ENCODE measurements around the gene ATP5PB. TPM values are rescaled to one million over a fixed set of nuclear protein-coding genes. Genes with fewer than 3 reads are reported as not detected.

Gene ATP5PB, protein sequence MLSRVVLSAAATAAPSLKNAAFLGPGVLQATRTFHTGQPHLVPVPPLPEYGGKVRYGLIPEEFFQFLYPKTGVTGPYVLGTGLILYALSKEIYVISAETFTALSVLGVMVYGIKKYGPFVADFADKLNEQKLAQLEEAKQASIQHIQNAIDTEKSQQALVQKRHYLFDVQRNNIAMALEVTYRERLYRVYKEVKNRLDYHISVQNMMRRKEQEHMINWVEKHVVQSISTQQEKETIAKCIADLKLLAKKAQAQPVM
- total RNA-seq (100 to 1,000 TPM in 2 of 6 donors, 10 to 100 TPM in 4; 56.3 to 103 (median 89.2) TPM), polyA plus RNA-seq (100 to 1,000 TPM in 1 of 2 donors, 10 to 100 TPM in 1; 71.5 to 138 TPM)

DNA sequence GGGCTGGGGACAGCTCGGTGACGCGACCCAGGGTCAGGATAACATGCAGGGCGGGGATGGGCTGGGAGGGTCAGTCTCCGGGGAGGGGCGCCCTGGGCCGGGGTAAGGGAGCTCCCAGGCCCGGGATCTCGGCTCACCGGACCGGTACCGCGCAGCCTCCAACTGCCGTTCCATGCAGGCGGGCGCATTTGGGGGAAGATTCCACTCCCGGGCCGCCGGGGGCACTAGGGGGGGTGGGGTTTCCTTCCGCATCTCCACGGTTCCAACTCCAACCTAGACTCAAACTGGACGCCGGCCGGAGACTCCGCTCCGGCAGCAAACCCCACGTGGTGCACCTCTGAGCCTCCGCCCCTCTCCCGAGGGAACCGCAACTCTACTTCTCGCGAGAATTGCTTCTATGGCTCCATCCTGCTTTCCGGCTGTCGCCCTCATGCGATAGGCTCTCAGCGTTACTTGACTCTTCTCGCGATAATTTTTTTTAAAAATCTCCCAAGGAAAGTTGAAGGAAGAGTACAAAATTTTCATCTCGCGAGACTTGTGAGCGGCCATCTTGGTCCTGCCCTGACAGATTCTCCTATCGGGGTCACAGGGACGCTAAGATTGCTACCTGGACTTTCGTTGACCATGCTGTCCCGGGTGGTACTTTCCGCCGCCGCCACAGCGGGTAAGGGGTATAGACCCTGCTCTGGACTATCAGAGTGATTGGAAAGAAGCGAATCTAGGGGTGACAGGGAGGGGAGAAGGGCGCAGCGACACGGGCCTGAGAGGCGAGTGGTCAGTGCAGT is at the start of gene ATP5PB, which contains the start of gene WDR77:
Gene ATP5PB (plus strand): TSS at position 547 of the 785 bp plus-strand sequence. CDS start 78 bp downstream, at position 625.
Gene WDR77 (minus strand): TSS at position 339 of the 785 bp plus-strand sequence. CDS start 87 bp downstream, at position 252.
- Histone ChIP-seq H3K9me3 (no peaks in the 10 kb centered on the region), H3K36me3 (no peaks in the 10 kb centered on the region), H3K27ac (peak within 1 kb of the TSS; percentile 33 to 68 (median 56)), H3K4me1 (peaks cover 18 to 41% (median 20%) of the 10 kb centered on the region in 3 donors), H3K4me3 (peak within 1 kb of the TSS; percentile 72 to 84 (median 77)), H3K27me3 (no peaks in the 10 kb centered on the region)
- WGBS, 2 donors: 0% methylated on average over 44 to 54 of the region's 54 CpGs
- intact Hi-C loops (cut with DNase I): no loop called here
- ATAC-seq: peak; percentile 96 to 98 (median 97)
- DNase-seq: peak; percentile 84 to 96 (median 96)
- TF ChIP-seq, protein P1, sequence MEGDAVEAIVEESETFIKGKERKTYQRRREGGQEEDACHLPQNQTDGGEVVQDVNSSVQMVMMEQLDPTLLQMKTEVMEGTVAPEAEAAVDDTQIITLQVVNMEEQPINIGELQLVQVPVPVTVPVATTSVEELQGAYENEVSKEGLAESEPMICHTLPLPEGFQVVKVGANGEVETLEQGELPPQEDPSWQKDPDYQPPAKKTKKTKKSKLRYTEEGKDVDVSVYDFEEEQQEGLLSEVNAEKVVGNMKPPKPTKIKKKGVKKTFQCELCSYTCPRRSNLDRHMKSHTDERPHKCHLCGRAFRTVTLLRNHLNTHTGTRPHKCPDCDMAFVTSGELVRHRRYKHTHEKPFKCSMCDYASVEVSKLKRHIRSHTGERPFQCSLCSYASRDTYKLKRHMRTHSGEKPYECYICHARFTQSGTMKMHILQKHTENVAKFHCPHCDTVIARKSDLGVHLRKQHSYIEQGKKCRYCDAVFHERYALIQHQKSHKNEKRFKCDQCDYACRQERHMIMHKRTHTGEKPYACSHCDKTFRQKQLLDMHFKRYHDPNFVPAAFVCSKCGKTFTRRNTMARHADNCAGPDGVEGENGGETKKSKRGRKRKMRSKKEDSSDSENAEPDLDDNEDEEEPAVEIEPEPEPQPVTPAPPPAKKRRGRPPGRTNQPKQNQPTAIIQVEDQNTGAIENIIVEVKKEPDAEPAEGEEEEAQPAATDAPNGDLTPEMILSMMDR (IDR thresholded peaks at IDR 0.05): no peak
- peak; percentile 95 for FAIRE-seq

DNA sequence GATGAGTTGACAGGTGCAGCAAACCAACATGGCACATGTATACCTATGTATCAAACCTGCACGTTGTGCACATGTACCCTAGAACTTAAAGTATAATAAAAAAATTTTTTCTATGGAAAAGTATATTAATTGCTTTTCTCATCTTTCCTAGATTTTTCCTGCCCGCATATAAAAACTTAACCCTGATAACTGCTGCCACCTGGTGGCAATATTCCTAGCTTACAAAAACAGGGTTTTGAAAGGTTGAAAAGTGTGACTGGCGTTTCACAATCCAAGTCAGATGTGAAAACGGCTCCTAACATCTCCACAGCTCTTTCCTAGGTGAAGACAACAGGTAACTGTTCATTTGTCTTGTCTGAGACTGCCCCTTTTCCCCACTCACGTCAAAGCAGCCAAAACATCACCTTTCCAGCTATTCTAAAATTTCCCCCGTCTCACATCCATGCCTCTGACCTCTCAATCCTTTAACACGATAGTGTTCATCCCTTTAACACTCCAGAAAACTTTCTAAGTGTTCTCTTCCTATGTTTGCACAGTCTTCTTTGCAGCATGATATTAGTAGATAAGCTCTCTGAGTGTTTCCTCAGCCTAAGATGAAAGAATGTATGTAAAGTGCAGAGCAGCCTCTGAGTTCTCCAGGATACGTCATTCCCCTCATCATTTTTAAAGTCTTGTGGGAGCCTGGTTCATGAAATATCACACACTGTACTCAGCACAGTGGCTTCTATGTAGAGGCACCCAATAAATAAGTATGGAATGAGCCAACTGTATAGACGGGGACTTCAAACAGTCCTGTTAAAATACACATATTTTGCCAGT is 49.3 kb upstream of the ATP5PB start:
- Histone ChIP-seq H3K27me3 (peaks cover 0 to 5% (median 2%) of the 10 kb centered on the region in 4 donors), H3K4me3 (no peak overlapping the region), H3K36me3 (no peaks in the 10 kb centered on the region), H3K4me1 (no peaks in the 10 kb centered on the region), H3K27ac (no peak overlapping the region), H3K9me3 (no peaks in the 10 kb centered on the region)
- 20 to 22% methylated on average over 9 of the region's 9 CpGs for WGBS, 2 donors
- ATAC-seq (peak in 3 of 4 donors; percentile 63 to 76 (median 71)), DNase-seq (peak in 3 of 6 donors; percentile 27 to 65 (median 28)), FAIRE-seq (no peak)
- TF ChIP-seq, protein P1 (IDR thresholded peaks at IDR 0.05): peak; percentile 45 to 62 (median 60)
- intact Hi-C loops (cut with DNase I): loop anchor here in 2 of 3 donors (5.0 kb wide), 1 partner anchor 178 kb away; no protein-coding TSS in a partner anchor

DNA sequence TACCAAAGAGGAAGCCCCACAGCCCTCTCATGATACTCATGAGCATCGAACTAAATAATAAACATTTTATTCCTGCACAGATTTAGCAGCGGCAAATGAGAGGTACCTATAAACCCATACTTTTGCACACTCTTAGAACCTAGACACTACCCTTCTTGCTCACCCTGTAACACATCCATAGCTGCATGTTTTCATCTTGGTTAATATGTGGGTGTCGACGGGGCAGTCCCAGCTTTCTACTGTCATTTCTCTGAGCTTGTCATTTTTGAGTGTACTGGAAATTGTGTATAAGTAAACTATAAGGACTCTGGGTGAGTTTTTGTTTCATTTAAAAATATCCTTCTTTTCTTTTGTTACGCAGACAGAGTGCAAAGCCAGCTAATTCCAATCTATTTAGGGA is 47.2 kb upstream of the ATP5PB start:
- Histone ChIP-seq H3K4me3 (no peak overlapping the region), H3K27ac (no peak overlapping the region), H3K4me1 (peaks cover 0 to 6% (median 0%) of the 10 kb centered on the region in 3 donors), H3K27me3 (peaks cover 0 to 5% (median 2%) of the 10 kb centered on the region in 4 donors), H3K9me3 (no peaks in the 10 kb centered on the region), H3K36me3 (no peaks in the 10 kb centered on the region)
- intact Hi-C loops (cut with DNase I): loop anchor here in 2 of 3 donors (5.0 kb wide), 1 partner anchor 180 kb away; no protein-coding TSS in a partner anchor
- TF ChIP-seq, protein P1 (IDR thresholded peaks at IDR 0.05): no peak
- WGBS, 2 donors: 88 to 89% methylated on average over 5 of the region's 5 CpGs
- no peak for DNase-seq
- no peak for ATAC-seq
- FAIRE-seq: no peak

DNA sequence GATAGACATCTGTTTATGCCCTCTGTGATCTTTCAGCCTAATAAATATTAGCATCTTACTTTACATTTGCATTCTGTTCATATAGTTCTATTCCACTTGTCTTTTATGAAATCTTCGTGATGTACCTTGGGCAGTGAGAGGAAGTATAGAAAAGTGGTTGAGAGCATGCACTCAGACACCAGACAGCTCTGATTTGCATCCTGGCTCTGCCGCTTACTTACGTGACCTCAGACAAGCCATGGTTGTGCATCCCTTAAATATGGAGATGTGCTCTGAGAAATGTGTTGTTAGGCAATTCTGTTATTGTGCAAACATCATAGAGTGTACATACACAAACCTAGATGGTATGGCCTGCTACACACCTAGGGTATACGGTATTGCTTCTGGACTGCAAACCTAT is 44.7 kb upstream of the ATP5PB start:
- TF ChIP-seq, protein P1 (IDR thresholded peaks at IDR 0.05): no peak
- Histone ChIP-seq H3K36me3 (no peaks in the 10 kb centered on the region), H3K27me3 (peaks cover 0 to 5% (median 2%) of the 10 kb centered on the region in 4 donors), H3K27ac (no peak overlapping the region), H3K4me1 (peaks cover 0 to 6% (median 0%) of the 10 kb centered on the region in 3 donors), H3K4me3 (no peak overlapping the region), H3K9me3 (no peaks in the 10 kb centered on the region)
- DNase-seq (no peak), FAIRE-seq (no peak), ATAC-seq (no peak)
- WGBS, 2 donors: 77 to 81% methylated on average over 4 of the region's 4 CpGs
- intact Hi-C loops (cut with DNase I): loop anchor here in 2 of 3 donors (5.0 kb wide), 1 partner anchor 182 kb away; no protein-coding TSS in a partner anchor

Measured in pancreas (tissue), 10 donors.